GM11168 (cell line): Measurements from ENCODE around the gene SPAG6.
"Not testable (repeated sequence)": the region's sequence is repeated elsewhere in the genome, so short reads cannot be mapped to it uniquely, and the experiment has no call there.

Experiments used
- in situ Hi-C: fragments of 300-500 bp; cut with MboI; formaldehyde crosslinking; loops from one replicate; pipeline ENCODE4 v1.12.0; 2022; ENCODE audit warnings: low sequenced_read_pairs; ENCODE audit not compliant: unreplicated experiment

SPAG6 gene

GRCh38 chr10:22345301-22346095, at the start of gene SPAG6:
Gene SPAG6 (plus strand): TSS chr10:22345496. CDS start chr10:22345612, 116 bp downstream.
- in situ Hi-C loops, result no loop called here

- in situ Hi-C loops, result no loop called here
Measured at GRCh38 chr10:22301193-22301592, 44.1 kb upstream of the SPAG6 start.

GRCh38 chr10:22303461-22303860, 41.8 kb upstream of the SPAG6 start:
- in situ Hi-C loops, result no loop called here

- in situ Hi-C loops, result no loop called here
Measured at GRCh38 chr10:22305721-22306120, 39.6 kb upstream of the SPAG6 start.

- in situ Hi-C loops, result no loop called here
Measured at GRCh38 chr10:22308390-22308789, 36.9 kb upstream of the SPAG6 start.

GRCh38 chr10:22309180-22310000, 35.9 kb upstream of the SPAG6 start:
- in situ Hi-C loops, result no loop called here

GRCh38 chr10:22310012-22310411, 35.3 kb upstream of the SPAG6 start:
- in situ Hi-C loops, result not testable (repeated sequence)

GRCh38 chr10:22310928-22311327, 34.4 kb upstream of the SPAG6 start:
- in situ Hi-C loops, result no loop called here

- in situ Hi-C loops, result no loop called here
Measured at GRCh38 chr10:22314852-22315251, 30.4 kb upstream of the SPAG6 start.

GRCh38 chr10:22315455-22316285, 29.6 kb upstream of the SPAG6 start:
- in situ Hi-C loops, result no loop called here

- in situ Hi-C loops, result no loop called here
Measured at GRCh38 chr10:22316286-22317075, 28.8 kb upstream of the SPAG6 start, which contains the start of gene COMMD3. Gene COMMD3 (plus strand): TSS chr10:22316388. CDS start chr10:22316418, 30 bp downstream.

- in situ Hi-C loops, result no loop called here
Measured at GRCh38 chr10:22317076-22317370, 28.3 kb upstream of the SPAG6 start.

GRCh38 chr10:22317771-22318565, 27.3 kb upstream of the SPAG6 start:
- in situ Hi-C loops, result no loop called here

- in situ Hi-C loops, result no loop called here
Measured at GRCh38 chr10:22318772-22319171, 26.5 kb upstream of the SPAG6 start.

GRCh38 chr10:22319547-22319979, 25.7 kb upstream of the SPAG6 start:
- in situ Hi-C loops, result no loop called here

- in situ Hi-C loops, result no loop called here
Measured at GRCh38 chr10:22319980-22320558, 25.2 kb upstream of the SPAG6 start.

- in situ Hi-C loops, result no loop called here
Measured at GRCh38 chr10:22320591-22321155, 24.6 kb upstream of the SPAG6 start, which contains the start of gene BMI1. Gene BMI1 (plus strand): TSS chr10:22321099. CDS start chr10:22326450, 5,351 bp downstream.
